Activated CD4-positive, alpha-beta memory T cell treated with anti-CD3 and anti-CD28 coated beads for 36 hours (primary cell): ENCODE results near the gene LHX4. TPM values are rescaled to one million over a fixed set of nuclear protein-coding genes. Genes with fewer than 3 reads are reported as not detected.

Source experiments
- CTCF ChIA-PET: fragments of 350-600 bp; sonication (Branson Sonifier 250); formaldehyde crosslinking; loops from one replicate; lab custom pipeline; 2021; ENCODE audit warnings: antibody characterized with exemption, inconsistent platforms; lab: Charles Lee
- POLR2A ChIA-PET: fragments of 350-600 bp; sonication (Branson Sonifier 250); formaldehyde crosslinking; loops from one replicate; lab custom pipeline; 2021; ENCODE audit warnings: antibody characterized with exemption; lab: Charles Lee
- DNase-seq: peaks from one replicate; pipeline ENCODE4 v3.0.0-alpha.2; 2020
- H3K27ac Mint-ChIP-seq: one replicate; pipeline ENCODE4 v1.8.0; 2021; ENCODE audit warnings: mixed read lengths
- H3K27me3 Mint-ChIP-seq: one replicate; pipeline ENCODE4 v1.8.0; 2021; ENCODE audit warnings: mixed read lengths
- H3K36me3 Mint-ChIP-seq: one replicate; pipeline ENCODE4 v1.8.0; 2021; ENCODE audit warnings: mixed read lengths
- H3K4me1 Mint-ChIP-seq: one replicate; pipeline ENCODE4 v1.8.0; 2021; ENCODE audit warnings: low read depth, mixed read lengths
- H3K4me3 Mint-ChIP-seq: one replicate; pipeline ENCODE4 v1.8.0; 2021; ENCODE audit warnings: mild to moderate bottlenecking, mixed read lengths
- H3K9me3 Mint-ChIP-seq: one replicate; pipeline ENCODE4 v1.8.0; 2021; ENCODE audit warnings: mixed read lengths
- intact Hi-C: fragments of 100-400 bp; cut with micrococcal nuclease; formaldehyde crosslinking; loops from one replicate; pipeline ENCODE4 v1.15.1; 2023
- total RNA-seq, 2 experiments: library from RNA; stranded (reverse); gene quantifications; one replicate each; pipeline ENCODE4 v1.2.3, GENCODE V29; 2021

The LHX4 gene
- total RNA-seq, 2 experiments from 2014 or later = not detected

GRCh38 chr1:180257028-180257386, 26.9 kb downstream of the LHX4 start:
- CTCF ChIA-PET = no interaction called here
- POLR2A ChIA-PET = no interaction called here
- intact Hi-C loops = no loop called here

GRCh38 chr1:180257486-180257885, 27.4 kb downstream of the LHX4 start:
- Mint-ChIP-seq H3K9me3 (no peaks in the 10 kb centered on the region), H3K4me3 (no peak overlapping the region), H3K27me3 (peaks cover 34% of the 10 kb centered on the region), H3K27ac (no peak overlapping the region), H3K4me1 (no peaks in the 10 kb centered on the region), H3K36me3 (no peaks in the 10 kb centered on the region)
- intact Hi-C loops = no loop called here
- POLR2A ChIA-PET = no interaction called here
- no peak for DNase-seq
- CTCF ChIA-PET = no interaction called here

More at GRCh38 chr1:180257028-180257386, 26.9 kb downstream of the LHX4 start:
- Mint-ChIP-seq H3K4me1 (no peaks in the 10 kb centered on the region), H3K36me3 (no peaks in the 10 kb centered on the region), H3K27me3 (peaks cover 37% of the 10 kb centered on the region), H3K27ac (no peak overlapping the region), H3K4me3 (no peak overlapping the region), H3K9me3 (no peaks in the 10 kb centered on the region)
- no peak for DNase-seq

- no peaks in the 10 kb centered on the region for H3K36me3 Mint-ChIP-seq
- ChIA-PET POLR2A (no interaction called here), CTCF (no interaction called here)
- no peak overlapping the region for H3K4me3 Mint-ChIP-seq
- H3K27ac Mint-ChIP-seq = no peak overlapping the region
- intact Hi-C loops = no loop called here
- H3K9me3 Mint-ChIP-seq = no peaks in the 10 kb centered on the region
- no peaks in the 10 kb centered on the region for H3K4me1 Mint-ChIP-seq
- peaks cover 30% of the 10 kb centered on the region for H3K27me3 Mint-ChIP-seq
- DNase-seq = no peak
These were observed 28.2 kb downstream of the LHX4 start for GRCh38 chr1:180258290-180258689.

DNA sequence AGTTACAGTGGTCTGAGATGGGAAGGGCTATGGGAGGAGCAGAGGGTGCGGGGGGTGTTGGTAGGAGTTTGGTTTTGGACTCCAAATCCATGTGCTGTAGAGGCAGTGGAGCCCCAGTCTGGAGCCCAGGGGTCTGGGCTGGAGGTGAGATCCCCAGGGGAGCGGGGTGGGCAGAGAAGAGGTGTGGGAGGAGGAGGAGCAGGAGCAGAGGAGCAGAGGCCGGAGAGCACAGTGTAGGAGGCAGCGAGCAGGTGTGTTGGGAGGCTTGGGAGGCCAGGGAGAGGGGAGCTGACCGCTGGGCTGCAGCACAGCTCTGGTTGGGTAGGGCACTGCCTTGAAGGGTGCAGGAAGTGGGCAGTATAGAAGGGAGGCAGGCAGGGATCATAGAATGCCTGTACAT, 28.9 kb downstream of the LHX4 start:
- Mint-ChIP-seq H3K4me3 (no peak overlapping the region), H3K4me1 (no peaks in the 10 kb centered on the region), H3K9me3 (no peaks in the 10 kb centered on the region), H3K36me3 (no peaks in the 10 kb centered on the region), H3K27me3 (peaks cover 24% of the 10 kb centered on the region), H3K27ac (no peak overlapping the region)
- DNase-seq = no peak
- POLR2A ChIA-PET = no interaction called here
- intact Hi-C loops = no loop called here
- CTCF ChIA-PET = no interaction called here

- ChIA-PET CTCF (no interaction called here), POLR2A (no interaction called here)
- no peak for DNase-seq
- Mint-ChIP-seq H3K4me3 (no peak overlapping the region), H3K36me3 (no peaks in the 10 kb centered on the region), H3K9me3 (no peaks in the 10 kb centered on the region), H3K27ac (no peak overlapping the region), H3K27me3 (peaks cover 21% of the 10 kb centered on the region), H3K4me1 (no peaks in the 10 kb centered on the region)
- intact Hi-C loops = no loop called here
These were observed 29.6 kb downstream of the LHX4 start for GRCh38 chr1:180259431-180260338.

- intact Hi-C loops = no loop called here
- Mint-ChIP-seq H3K36me3 (no peaks in the 10 kb centered on the region), H3K9me3 (no peaks in the 10 kb centered on the region), H3K27ac (no peak overlapping the region), H3K27me3 (peaks cover 18% of the 10 kb centered on the region), H3K4me1 (no peaks in the 10 kb centered on the region), H3K4me3 (no peak overlapping the region)
- DNase-seq = no peak
- ChIA-PET CTCF (interaction anchor here (1.1 to 1.9 kb wide), 3 partner anchors 156 to 222 kb away, joined by 4 to 6 read pairs (median 5); no protein-coding TSS in a partner anchor), POLR2A (no interaction called here)
These were observed 30.5 kb downstream of the LHX4 start for GRCh38 chr1:180260541-180260940.

GRCh38 chr1:180261030-180261429, 31.0 kb downstream of the LHX4 start:
- no peaks in the 10 kb centered on the region for H3K4me1 Mint-ChIP-seq
- H3K27me3 Mint-ChIP-seq = peaks cover 13% of the 10 kb centered on the region
- no peak overlapping the region for H3K27ac Mint-ChIP-seq
- H3K36me3 Mint-ChIP-seq = no peaks in the 10 kb centered on the region
- POLR2A ChIA-PET = no interaction called here
- DNase-seq = no peak
- H3K9me3 Mint-ChIP-seq = no peaks in the 10 kb centered on the region
- intact Hi-C loops = no loop called here
- CTCF ChIA-PET = interaction anchor here (1.0 to 1.9 kb wide), 4 partner anchors 8 to 221 kb away, joined by 3 to 6 read pairs (median 4); no protein-coding TSS in a partner anchor
- H3K4me3 Mint-ChIP-seq = no peak overlapping the region

GRCh38 chr1:180261524-180262155, 31.6 kb downstream of the LHX4 start:
- peaks cover 8% of the 10 kb centered on the region for H3K27me3 Mint-ChIP-seq
- intact Hi-C loops = no loop called here
- DNase-seq = no peak
- H3K4me1 Mint-ChIP-seq = no peaks in the 10 kb centered on the region
- H3K27ac Mint-ChIP-seq = no peak overlapping the region
- ChIA-PET POLR2A (no interaction called here), CTCF (interaction anchor here (1.0 to 1.9 kb wide), 4 partner anchors 8 to 221 kb away, joined by 3 to 6 read pairs (median 4); no protein-coding TSS in a partner anchor)
- no peaks in the 10 kb centered on the region for H3K9me3 Mint-ChIP-seq
- H3K36me3 Mint-ChIP-seq = no peaks in the 10 kb centered on the region
- no peak overlapping the region for H3K4me3 Mint-ChIP-seq

DNA sequence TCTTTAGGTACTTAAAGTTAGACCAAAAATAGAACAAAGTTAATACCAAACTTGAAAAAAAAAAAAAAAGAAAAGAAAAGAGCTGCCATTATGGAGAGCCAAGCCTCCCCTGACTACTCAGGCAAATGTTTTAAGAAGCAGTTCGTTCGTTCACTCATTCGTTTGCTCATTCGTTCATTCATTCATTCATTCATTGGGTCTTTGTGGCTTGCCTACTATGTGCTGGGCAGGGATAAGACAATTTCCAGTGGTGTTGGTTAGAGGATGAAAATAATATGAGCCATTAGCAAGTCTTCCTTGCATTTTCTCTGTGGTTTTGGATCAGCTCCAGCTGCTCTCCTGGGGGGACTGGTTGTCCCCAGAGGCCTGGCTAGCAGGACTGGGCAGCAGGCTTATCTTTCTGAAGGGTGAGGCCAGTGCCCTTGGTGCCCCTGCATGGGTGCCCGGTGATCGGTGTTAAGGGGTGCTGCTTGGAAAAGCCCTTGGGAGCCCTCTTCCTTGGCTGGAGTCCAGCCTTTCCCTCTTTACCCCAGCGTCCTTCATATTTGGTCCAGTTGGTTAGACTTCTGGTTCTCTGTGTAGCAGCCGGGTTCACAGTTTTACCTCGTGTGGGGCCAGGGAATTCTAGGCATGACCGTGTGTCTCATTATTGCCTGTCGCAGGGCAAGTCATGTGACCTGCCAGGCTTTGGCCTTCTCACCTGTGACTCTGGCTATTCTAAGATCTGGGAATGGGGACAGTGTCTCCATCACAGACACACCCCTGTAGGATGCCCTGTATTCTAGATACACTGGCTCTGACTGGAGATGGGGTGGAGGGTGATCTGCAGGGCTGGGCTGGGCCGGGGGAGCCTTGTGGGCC, 32.8 kb downstream of the LHX4 start:
- intact Hi-C loops = no loop called here
- Mint-ChIP-seq H3K4me1 (no peaks in the 10 kb centered on the region), H3K27ac (no peak overlapping the region), H3K9me3 (no peaks in the 10 kb centered on the region), H3K27me3 (peaks cover 4% of the 10 kb centered on the region), H3K4me3 (no peak overlapping the region), H3K36me3 (no peaks in the 10 kb centered on the region)
- DNase-seq = no peak
- ChIA-PET CTCF (no interaction called here), POLR2A (no interaction called here)

DNA sequence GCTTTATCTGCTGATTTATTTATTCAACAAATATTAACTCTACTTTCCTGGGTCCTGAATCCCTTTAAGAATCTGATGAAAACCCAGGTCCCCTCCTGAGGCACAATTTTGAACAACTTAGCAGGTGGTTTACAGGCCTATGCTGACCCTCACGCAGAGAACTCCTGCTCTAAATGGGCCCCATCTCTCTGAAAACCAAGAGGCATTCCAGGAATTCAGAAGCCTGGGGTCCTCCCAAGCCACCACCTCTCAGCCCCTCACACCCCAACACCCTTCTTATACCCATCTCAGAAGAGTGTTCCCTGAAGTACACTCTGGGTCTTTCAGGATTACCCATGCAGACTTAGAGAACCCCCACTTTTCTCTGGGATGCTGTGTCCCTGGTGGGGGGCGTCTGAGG, 34.5 kb downstream of the LHX4 start:
- CTCF ChIA-PET = no interaction called here
- intact Hi-C loops = no loop called here
- POLR2A ChIA-PET = no interaction called here

GRCh38 chr1:180265201-180265600, 35.1 kb downstream of the LHX4 start:
- POLR2A ChIA-PET = no interaction called here
- H3K4me1 Mint-ChIP-seq = no peaks in the 10 kb centered on the region
- CTCF ChIA-PET = interaction anchor here (1.1 kb wide), 1 partner anchor 12 kb away, joined by 3 read pairs; no protein-coding TSS in a partner anchor

More for the DNA sequence above, 34.5 kb downstream of the LHX4 start:
- no peak for DNase-seq
- no peak overlapping the region for H3K27ac Mint-ChIP-seq
- H3K4me3 Mint-ChIP-seq = no peak overlapping the region
- H3K36me3 Mint-ChIP-seq = no peaks in the 10 kb centered on the region
- no peaks in the 10 kb centered on the region for H3K4me1 Mint-ChIP-seq
- no peaks in the 10 kb centered on the region for H3K27me3 Mint-ChIP-seq
- no peaks in the 10 kb centered on the region for H3K9me3 Mint-ChIP-seq

GRCh38 chr1:180265871-180266270, 35.8 kb downstream of the LHX4 start:
- no peak overlapping the region for H3K4me3 Mint-ChIP-seq
- POLR2A ChIA-PET = no interaction called here
- H3K9me3 Mint-ChIP-seq = no peaks in the 10 kb centered on the region
- no peak overlapping the region for H3K27ac Mint-ChIP-seq
- intact Hi-C loops = no loop called here
- H3K27me3 Mint-ChIP-seq = no peaks in the 10 kb centered on the region
- H3K36me3 Mint-ChIP-seq = no peaks in the 10 kb centered on the region
- no peaks in the 10 kb centered on the region for H3K4me1 Mint-ChIP-seq
- CTCF ChIA-PET = interaction anchor here (1.1 kb wide), 1 partner anchor 13 kb away, joined by 3 read pairs; no protein-coding TSS in a partner anchor
- no peak for DNase-seq

More at GRCh38 chr1:180265201-180265600, 35.1 kb downstream of the LHX4 start:
- no peak for DNase-seq
- no peak overlapping the region for H3K27ac Mint-ChIP-seq
- no peak overlapping the region for H3K4me3 Mint-ChIP-seq
- intact Hi-C loops = no loop called here
- H3K27me3 Mint-ChIP-seq = no peaks in the 10 kb centered on the region
- no peaks in the 10 kb centered on the region for H3K9me3 Mint-ChIP-seq
- H3K36me3 Mint-ChIP-seq = no peaks in the 10 kb centered on the region
